ENCODE measurements around the gene HSD11B2. TPM values are rescaled to one million over a fixed set of nuclear protein-coding genes. Genes with fewer than 3 reads are reported as not detected.

Gene HSD11B2
- total RNA-seq, 1 donor from 2014 or later, result 38.7 TPM

- DNase-seq (ENCODE audit: low spot score, unreplicated experiment), result peak; percentile 38
- H3K27ac Mint-ChIP-seq, result peak overlapping the region; percentile 94
- peaks cover 15% of the 10 kb centered on the region for H3K4me1 Mint-ChIP-seq (ENCODE audit: low read depth)
- H3K4me3 Mint-ChIP-seq (ENCODE audit: low read depth), result peak overlapping the region; percentile 78
- no peaks in the 10 kb centered on the region for H3K36me3 Mint-ChIP-seq (ENCODE audit: insufficient read depth)
- no peak for TF ChIP-seq CTCF (IDR thresholded peaks at IDR 0.05; ENCODE audit: unreplicated experiment)
- H3K9me3 Mint-ChIP-seq (ENCODE audit: low read depth), result no peaks in the 10 kb centered on the region
- peaks cover 31% of the 10 kb centered on the region for H3K27me3 Mint-ChIP-seq
These were observed 381 bp upstream of the HSD11B2 start for GRCh38 chr16:67430504-67430976.

- H3K27ac Mint-ChIP-seq, result peak overlapping the region; percentile 99
- peak; percentile 23 for DNase-seq (ENCODE audit: low spot score, unreplicated experiment)
- H3K36me3 Mint-ChIP-seq (ENCODE audit: insufficient read depth), result peaks cover 1% of the 10 kb centered on the region
- peaks cover 20% of the 10 kb centered on the region for H3K27me3 Mint-ChIP-seq
- peaks cover 15% of the 10 kb centered on the region for H3K4me1 Mint-ChIP-seq (ENCODE audit: low read depth)
- no peak for TF ChIP-seq CTCF (IDR thresholded peaks at IDR 0.05; ENCODE audit: unreplicated experiment)
- no peaks in the 10 kb centered on the region for H3K9me3 Mint-ChIP-seq (ENCODE audit: low read depth)
- H3K4me3 Mint-ChIP-seq (ENCODE audit: low read depth), result peak overlapping the region; percentile 85
These were observed 1.0 kb downstream of the HSD11B2 start for GRCh38 chr16:67431775-67432505.

- H3K27ac Mint-ChIP-seq, result peak overlapping the region; percentile 99
- H3K36me3 Mint-ChIP-seq (ENCODE audit: insufficient read depth), result peaks cover 3% of the 10 kb centered on the region
- DNase-seq (ENCODE audit: low spot score, unreplicated experiment), result no peak
- H3K27me3 Mint-ChIP-seq, result peaks cover 16% of the 10 kb centered on the region
- no peaks in the 10 kb centered on the region for H3K9me3 Mint-ChIP-seq (ENCODE audit: low read depth)
- peak overlapping the region; percentile 85 for H3K4me3 Mint-ChIP-seq (ENCODE audit: low read depth)
- H3K4me1 Mint-ChIP-seq (ENCODE audit: low read depth), result peaks cover 15% of the 10 kb centered on the region
- no peak for TF ChIP-seq CTCF (IDR thresholded peaks at IDR 0.05; ENCODE audit: unreplicated experiment)
These were observed 1.6 kb downstream of the HSD11B2 start for GRCh38 chr16:67432506-67432890.

GRCh38 chr16:67433131-67433719 lies 2.3 kb downstream of the HSD11B2 start:
- no peak for TF ChIP-seq CTCF (IDR thresholded peaks at IDR 0.05; ENCODE audit: unreplicated experiment)
- Mint-ChIP-seq H3K36me3 (ENCODE audit: insufficient read depth) (peaks cover 3% of the 10 kb centered on the region), H3K4me3 (ENCODE audit: low read depth) (peak overlapping the region; percentile 85), H3K27ac (peak overlapping the region; percentile 99), H3K27me3 (peaks cover 16% of the 10 kb centered on the region), H3K4me1 (ENCODE audit: low read depth) (peaks cover 15% of the 10 kb centered on the region), H3K9me3 (ENCODE audit: low read depth) (no peaks in the 10 kb centered on the region)
- no peak for DNase-seq (ENCODE audit: low spot score, unreplicated experiment)

- no peak for DNase-seq (ENCODE audit: low spot score, unreplicated experiment)
- no peaks in the 10 kb centered on the region for H3K27me3 Mint-ChIP-seq
- no peaks in the 10 kb centered on the region for H3K9me3 Mint-ChIP-seq (ENCODE audit: low read depth)
- no peak for TF ChIP-seq CTCF (IDR thresholded peaks at IDR 0.05; ENCODE audit: unreplicated experiment)
- peak overlapping the region; percentile 49 for H3K27ac Mint-ChIP-seq
- peaks cover 13% of the 10 kb centered on the region for H3K4me1 Mint-ChIP-seq (ENCODE audit: low read depth)
- peaks cover 3% of the 10 kb centered on the region for H3K36me3 Mint-ChIP-seq (ENCODE audit: insufficient read depth)
- no peak overlapping the region for H3K4me3 Mint-ChIP-seq (ENCODE audit: low read depth)
These were observed 4.8 kb downstream of the HSD11B2 start for GRCh38 chr16:67435758-67436164.
